HG02938 (cell line): Measurements from ENCODE around the gene OAS3.
"Not testable (repeated sequence)": the region's sequence is repeated elsewhere in the genome, so short reads cannot be mapped to it uniquely, and the experiment has no call there.

ENCODE experiments used
- ATAC-seq: cut with Tn5 transposase; IDR thresholded peaks from one replicate; pipeline ENCODE4 v1.9.1; 2021; ENCODE audit warnings: mild to moderate bottlenecking, moderate library complexity; ENCODE audit not compliant: unreplicated experiment

OAS3 gene, protein sequence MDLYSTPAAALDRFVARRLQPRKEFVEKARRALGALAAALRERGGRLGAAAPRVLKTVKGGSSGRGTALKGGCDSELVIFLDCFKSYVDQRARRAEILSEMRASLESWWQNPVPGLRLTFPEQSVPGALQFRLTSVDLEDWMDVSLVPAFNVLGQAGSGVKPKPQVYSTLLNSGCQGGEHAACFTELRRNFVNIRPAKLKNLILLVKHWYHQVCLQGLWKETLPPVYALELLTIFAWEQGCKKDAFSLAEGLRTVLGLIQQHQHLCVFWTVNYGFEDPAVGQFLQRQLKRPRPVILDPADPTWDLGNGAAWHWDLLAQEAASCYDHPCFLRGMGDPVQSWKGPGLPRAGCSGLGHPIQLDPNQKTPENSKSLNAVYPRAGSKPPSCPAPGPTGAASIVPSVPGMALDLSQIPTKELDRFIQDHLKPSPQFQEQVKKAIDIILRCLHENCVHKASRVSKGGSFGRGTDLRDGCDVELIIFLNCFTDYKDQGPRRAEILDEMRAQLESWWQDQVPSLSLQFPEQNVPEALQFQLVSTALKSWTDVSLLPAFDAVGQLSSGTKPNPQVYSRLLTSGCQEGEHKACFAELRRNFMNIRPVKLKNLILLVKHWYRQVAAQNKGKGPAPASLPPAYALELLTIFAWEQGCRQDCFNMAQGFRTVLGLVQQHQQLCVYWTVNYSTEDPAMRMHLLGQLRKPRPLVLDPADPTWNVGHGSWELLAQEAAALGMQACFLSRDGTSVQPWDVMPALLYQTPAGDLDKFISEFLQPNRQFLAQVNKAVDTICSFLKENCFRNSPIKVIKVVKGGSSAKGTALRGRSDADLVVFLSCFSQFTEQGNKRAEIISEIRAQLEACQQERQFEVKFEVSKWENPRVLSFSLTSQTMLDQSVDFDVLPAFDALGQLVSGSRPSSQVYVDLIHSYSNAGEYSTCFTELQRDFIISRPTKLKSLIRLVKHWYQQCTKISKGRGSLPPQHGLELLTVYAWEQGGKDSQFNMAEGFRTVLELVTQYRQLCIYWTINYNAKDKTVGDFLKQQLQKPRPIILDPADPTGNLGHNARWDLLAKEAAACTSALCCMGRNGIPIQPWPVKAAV

DNA sequence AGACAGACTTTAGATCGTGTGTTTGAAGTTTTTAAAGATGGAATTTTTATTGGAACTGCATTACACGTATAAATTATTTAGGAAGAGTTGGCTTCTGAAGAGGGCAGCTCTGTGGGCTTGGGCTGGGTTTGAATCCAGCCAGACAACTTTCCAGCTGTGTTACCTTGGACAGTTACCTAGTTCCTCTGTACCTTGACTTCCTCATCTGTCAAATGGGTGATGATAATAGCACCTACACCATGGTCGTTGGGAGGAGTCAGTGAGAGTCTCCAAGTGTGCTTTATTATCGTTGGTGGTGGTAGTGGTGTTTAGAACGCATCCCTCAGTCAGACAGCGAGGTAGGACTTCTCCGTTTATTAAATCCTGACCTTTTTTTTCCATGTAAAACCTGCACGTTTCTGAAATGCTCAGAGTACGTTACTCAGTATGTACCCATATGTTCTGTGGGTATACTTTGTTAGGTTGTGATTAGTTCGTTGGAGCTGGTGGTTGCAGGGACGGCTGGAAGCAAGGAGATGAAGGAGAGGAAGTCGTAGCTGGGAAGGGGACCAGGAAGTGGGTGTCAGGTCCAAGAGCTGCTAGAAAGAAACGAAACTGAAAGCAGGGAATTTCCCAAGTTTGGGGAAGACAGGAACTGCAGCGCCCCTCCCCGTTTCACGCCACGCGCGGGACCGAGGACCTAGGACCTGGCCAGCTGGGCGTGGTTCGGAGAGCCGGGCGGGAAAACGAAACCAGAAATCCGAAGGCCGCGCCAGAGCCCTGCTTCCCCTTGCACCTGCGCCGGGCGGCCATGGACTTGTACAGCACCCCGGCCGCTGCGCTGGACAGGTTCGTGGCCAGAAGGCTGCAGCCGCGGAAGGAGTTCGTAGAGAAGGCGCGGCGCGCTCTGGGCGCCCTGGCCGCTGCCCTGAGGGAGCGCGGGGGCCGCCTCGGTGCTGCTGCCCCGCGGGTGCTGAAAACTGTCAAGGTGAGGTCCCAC is at the start of gene OAS3:
TSS of gene OAS3 (plus strand) at position 734 of the 979 bp plus-strand sequence. CDS start at position 791, 57 bp downstream.
- ATAC-seq, result peak; percentile 41

DNA sequence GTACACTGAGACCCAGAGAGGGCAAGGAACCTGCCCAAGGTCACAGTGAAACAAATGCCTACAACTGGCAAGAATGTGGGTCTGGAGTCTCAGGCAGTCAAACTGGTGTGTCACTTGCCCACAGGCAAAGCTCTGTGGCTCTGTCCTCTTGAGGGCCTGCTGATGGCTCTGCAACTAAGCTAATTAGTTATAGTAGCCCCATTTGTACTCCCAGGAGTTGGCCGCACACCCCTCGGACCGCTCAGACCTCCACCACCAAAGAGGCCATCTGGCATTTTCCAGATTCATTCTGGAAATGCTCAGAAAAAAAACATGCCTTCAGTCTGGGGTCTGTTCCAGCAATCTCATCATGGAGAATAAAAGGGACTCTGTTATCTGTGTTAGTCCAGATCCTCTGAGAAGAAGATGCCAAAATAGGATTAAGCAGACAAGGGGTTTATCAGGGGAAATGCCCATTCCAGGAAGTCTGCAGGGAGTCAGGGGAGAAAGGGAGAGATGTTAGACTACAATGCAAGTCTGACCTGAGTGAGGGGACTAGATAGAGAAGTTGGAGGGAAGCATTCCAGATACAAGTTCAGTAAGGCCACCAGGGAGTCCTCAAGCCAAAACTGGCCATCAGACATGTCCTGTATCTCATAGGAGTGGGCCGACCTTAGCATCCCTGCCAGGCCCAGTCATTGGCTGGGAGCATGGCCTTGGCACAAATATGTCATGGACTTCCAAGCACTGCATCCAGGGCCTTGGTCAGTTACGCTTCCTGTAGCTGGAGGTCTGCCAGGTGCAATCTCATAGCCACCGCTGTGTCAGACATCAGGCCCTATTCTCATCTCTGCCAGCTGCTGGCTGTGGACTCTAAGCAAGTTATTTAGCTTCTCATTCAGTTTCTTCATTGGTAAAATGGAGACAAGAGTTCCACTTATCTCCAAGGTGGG is 46.9 kb upstream of the OAS3 start:
- ATAC-seq, result no peak

DNA sequence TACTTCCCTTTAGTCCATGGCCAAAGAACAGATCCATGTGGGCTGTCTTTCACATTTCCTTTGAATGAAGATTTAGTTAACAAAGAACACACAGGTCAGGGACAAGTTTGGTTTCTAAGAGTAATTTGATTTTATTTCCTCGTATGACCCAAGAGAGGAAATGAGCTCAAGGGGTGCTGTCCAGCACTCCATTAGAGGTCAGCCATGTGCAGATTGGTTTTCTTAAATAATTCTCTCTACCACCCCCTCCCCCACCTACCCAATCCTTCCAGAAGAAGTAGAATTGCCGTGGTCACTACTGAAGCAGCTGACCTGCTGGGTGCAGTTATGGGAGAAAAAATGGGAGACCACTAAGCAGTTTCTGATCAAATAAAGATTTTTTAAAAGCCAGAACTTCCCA is 45.4 kb upstream of the OAS3 start:
- ATAC-seq, result no peak

DNA sequence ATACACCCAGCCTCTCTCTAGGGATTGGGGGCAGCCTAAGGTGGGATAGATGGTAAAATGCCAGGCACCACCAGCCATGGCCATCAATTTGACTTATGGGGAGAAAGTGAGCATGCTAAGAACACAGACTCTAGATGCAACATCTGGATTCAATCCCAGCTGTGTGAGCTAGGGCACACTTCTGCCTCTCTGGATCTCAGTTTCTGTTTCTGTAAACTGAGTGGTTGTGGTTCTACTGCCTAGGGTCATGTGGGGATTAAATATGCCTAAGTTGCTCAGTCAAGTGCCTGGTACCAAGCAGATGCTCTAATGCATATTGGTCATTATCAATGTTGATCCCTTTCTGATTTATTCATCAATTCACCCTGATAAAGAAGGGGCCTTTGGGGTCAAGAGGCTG is 44.1 kb upstream of the OAS3 start:
- ATAC-seq, result no peak

DNA sequence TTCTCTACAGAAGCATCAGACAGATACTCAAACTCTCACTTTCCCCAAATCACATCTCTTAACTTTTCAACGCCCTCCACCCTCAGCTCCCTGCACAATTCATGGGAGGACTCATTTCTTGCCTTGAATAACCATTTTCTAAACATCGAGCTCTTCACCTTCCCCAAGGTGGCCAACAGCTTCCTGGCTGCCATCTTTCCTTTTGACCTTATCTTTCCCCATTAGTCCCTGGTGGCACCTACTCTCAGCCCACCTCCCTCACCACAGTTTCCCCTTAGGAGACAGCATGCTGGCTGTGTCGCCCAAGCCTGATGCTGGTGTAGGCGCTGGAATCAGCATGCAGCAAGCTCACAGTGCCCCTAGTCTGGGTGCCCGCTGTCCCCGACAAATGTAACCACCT is 39.9 kb upstream of the OAS3 start:
- no peak for ATAC-seq

DNA sequence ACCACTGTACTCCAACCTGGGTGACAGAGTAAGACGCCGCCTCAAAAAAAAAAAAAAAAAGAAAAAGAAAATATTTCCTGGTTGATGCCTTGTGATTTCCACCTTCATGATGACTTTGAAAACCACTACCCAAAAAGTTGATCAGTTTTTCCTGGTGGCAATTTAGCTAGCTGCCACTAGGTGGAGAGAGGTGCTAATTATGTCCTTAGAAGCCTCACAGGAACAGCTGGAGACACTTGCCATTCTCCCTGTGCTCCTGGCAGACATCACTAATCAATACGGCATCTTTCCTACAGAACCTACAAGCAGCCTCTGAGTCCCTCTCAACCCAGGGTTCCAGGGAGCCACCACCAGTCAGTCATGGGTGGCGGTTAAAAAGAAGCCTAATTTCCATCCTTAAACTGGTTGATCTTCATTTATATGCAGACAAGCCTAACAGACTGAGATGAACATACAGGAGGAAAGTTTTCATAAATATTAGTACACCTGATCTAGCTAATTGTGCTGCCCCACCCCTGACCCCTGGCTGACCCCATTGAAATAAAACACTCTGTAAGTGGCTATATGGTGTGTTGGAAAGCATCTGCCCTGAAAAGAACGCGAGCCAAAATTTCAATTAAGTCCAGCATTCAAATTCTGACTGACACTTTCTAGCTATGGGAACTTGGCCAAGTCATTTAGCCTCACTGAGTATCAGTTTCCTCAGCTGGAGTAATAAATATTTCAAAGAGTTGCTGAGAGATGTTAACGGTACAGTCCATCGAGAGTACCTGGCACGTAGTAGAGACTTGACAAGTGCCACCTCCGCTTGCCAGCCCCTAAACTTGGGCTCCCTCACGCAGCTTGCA is 37.8 kb upstream of the OAS3 start:
- no peak for ATAC-seq

DNA sequence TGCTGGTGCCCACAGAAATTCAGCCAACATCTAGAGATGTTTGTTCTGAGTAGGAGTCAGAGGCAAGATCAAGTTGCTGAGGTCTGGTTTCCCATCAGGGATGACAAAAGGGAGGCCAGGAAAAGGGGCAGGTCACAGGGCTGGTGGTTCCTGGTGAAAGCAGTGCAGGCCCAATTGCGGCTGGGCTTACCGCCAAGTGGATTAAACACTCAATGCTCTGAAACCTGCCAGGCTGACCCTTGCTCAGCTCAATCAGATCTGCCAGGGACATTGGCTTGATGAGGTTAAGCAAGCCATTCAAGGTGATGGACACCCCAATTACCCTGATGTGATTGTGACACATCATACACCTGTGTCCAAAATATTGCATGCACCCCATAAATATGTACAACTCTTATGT is 37.0 kb upstream of the OAS3 start:
- no peak for ATAC-seq

DNA sequence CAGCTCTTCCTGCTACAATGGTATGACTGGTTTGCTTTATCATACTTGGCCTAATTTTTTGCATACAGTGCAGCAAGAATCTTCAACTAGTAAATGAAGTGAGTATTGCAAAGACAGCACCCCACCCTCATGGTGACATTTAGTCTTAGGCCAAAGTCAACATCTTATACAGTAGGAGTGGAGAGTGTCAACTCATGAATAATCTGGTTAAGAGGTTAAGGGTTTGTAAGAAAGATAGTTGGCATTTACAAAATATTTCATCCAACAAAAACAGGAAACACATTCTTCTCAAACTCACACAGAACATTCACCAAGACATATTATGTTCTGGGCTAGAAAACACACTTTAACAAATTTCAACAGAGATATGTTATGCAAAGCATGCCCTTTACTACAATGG is 33.7 kb upstream of the OAS3 start:
- no peak for ATAC-seq

DNA sequence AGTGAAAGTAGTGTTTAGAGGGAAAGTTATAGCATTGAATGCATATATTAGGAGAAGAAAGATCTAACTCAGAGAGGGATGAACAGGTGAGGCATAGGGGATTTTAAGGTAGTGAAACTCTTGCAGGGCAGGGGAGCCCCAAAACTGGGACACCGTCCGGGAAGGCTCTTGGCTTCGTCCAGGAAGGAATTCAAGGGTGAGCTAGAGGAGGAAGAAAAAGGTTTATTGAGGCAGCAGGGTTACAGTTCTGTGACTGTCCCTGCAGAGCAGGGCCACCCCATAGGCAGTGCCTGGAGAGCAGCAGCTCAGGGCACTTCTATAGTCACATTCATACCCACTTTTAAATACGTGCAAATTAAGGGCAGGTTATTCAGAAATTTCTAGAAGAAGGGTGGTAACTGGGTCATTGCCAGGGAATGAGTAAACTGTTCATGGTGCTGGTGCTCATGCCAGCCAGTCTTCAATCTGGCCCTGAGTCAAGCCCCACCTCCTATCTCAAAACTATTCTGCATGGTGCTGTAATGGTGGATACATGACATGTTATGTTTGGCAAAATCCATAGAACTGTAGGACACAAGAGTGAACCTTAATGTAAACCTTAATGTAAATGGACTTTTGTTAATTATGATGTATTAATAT is 32.7 kb upstream of the OAS3 start:
- no peak for ATAC-seq

DNA sequence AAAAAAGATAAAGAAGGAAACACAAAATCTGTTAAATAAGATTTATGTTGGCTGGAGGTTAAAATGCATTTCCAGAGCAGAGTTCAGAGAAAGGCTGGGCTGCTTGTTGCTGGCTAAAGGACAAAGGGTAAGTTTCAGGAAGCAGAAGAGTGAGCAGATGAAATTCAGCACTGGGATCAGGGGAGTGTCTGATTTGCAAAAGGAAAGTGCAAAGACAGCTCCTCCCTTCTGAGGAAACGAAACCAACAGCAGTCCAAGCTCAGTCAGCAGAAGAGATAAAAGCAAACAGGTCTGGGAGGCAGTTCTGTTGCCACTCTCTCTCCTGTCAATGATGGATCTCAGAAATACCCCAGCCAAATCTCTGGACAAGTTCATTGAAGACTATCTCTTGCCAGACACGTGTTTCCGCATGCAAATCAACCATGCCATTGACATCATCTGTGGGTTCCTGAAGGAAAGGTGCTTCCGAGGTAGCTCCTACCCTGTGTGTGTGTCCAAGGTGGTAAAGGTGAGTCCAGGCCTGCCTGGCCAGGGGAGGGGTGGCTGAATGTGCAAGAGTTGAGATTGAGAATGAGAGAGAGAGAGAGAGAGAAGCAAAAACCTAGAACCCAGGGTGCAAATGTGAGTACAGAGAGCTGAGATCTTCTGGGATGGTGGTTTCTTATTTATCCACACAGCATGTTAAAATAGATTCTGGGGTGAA is 31.4 kb upstream of the OAS3 start, which contains the start of gene OAS1:
TSS of gene OAS1 (plus strand) at position 251 of the 703 bp plus-strand sequence. CDS start at position 329, 78 bp downstream.
- peak; percentile 76 for ATAC-seq

DNA sequence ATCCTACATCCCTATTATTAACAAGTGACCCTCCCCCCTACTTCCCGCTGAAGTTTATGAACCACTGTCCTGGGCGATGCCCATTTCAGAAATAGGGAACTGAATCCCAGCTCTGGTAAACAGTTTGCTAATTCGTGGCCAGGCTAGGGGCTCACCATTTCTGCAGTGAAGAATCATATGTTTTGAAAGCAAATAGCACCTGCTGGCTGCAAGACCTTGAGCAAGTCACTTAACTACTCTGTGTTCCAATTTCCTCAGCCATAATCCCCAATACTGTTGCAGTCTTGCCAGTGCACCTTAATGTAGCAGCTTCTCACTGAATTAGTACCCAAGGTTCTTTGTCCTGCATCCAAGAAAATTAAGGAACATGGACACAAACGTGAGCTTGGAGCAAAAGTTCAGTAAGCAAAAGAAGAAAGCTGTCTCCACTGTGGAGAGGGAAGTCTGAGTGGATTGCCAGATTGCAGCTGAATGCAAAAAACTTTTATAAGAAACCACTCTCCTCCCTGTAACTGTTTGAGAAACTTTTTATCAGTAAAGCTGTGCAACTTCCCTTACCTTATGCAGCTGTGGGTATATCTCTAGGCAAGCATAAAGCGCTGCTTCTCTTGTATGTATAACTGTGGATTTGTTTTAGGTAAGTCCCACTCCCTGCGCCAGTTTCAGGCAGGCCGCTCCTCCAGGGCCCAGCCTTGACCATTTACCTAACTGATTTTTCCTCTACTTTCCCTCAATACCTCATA is 30.7 kb upstream of the OAS3 start:
- ATAC-seq, result peak; percentile 48

DNA sequence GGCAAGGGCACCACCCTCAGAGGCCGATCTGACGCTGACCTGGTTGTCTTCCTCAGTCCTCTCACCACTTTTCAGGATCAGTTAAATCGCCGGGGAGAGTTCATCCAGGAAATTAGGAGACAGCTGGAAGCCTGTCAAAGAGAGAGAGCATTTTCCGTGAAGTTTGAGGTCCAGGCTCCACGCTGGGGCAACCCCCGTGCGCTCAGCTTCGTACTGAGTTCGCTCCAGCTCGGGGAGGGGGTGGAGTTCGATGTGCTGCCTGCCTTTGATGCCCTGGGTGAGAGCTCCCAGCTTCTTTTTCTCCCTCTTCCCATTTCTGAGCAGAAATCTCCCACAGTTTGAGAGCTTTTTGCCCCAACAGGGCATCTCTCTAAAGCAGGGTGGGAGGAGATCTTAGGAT is 29.7 kb upstream of the OAS3 start:
- no peak for ATAC-seq

DNA sequence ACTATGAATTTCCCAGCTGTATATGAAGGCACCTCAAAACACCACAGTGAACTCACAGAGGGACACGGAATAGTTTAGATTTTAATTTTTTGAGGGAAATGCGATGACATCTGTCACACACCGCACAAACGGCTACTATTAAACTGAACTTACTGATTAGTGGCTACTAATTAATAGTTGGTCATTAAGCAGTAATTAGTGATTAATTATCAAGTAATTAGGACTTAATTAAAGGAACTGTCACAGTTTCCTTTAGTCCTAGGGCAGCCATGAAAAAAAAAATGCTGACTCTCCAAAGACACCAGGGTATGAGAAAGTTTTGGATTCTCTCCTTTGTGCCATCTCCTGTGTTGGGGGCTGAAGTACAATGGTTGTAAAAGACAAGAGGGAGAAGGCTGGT is 28.6 kb upstream of the OAS3 start:
- no peak for ATAC-seq

DNA sequence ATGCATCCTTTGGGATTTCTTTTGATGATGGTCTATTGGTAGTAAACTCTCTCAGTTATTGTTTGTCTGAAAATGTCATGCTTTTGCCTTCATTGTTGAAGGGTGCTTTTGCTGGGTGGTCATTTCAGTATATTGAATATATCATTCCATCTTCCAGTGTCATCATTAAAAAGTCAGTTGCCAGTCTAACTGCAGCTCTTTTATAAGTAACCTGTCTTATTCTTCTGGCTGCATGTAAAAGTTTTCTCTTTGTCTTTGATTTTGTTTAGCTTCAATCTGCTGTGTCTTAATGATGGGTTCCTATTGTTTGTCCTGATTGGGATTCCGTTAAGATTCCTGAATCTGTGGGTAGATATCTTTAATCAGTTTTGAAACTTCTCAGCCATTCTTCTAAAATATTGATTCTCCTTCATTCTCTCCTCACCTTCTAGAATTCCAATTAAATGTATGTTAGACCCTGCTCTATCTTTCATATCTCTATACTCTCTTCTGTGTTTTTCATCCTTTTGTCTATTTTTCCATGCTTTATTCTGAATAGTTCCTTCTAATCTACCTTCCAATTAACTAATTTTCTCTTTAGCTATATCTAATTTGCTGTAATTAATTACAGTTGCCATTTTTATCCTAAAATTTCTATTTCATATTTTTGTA is 25.1 kb upstream of the OAS3 start:
- ATAC-seq, result no peak

DNA sequence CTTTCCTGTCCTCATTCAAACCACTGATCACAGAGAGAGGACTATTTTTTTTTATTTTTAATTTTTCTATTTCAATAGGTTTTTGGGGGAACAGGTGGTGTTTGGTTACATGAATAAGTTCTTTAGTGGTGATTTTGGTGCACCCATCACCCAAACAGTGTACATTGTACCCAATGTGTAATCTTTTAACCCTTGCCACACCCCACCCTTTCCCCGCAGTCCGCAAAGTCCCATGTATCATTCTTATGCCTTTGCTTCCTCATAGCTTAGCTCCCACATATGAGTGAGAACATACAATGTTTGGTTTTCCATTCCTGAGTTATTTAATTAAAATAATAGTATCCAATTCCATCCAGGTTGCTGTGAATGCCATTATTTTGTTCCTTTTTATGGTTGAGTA is 24.4 kb upstream of the OAS3 start:
- ATAC-seq, result not testable (repeated sequence)

DNA sequence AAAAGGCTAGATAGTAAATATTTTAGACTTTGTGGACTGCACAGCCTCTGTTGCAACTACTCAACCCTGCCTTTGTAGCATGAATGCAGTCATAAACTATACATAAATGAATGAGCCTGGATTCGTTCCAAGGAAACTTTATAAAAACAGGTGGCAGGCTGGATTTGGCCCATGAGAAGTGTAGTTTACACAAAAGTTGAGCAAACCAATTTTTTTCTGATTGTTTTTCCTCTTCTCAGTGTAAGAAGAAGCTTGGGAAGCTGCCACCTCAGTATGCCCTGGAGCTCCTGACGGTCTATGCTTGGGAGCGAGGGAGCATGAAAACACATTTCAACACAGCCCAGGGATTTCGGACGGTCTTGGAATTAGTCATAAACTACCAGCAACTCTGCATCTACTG is 22.0 kb upstream of the OAS3 start:
- ATAC-seq, result no peak
